Measurements from ENCODE around the gene PSMB11. TPM values are rescaled to one million over a fixed set of nuclear protein-coding genes. Genes with fewer than 3 reads are reported as not detected.
A peak's percentile ranks its signal among the peaks of the same experiment; 100 is the strongest.

PSMB11 gene
- total RNA-seq = not detected

DNA sequence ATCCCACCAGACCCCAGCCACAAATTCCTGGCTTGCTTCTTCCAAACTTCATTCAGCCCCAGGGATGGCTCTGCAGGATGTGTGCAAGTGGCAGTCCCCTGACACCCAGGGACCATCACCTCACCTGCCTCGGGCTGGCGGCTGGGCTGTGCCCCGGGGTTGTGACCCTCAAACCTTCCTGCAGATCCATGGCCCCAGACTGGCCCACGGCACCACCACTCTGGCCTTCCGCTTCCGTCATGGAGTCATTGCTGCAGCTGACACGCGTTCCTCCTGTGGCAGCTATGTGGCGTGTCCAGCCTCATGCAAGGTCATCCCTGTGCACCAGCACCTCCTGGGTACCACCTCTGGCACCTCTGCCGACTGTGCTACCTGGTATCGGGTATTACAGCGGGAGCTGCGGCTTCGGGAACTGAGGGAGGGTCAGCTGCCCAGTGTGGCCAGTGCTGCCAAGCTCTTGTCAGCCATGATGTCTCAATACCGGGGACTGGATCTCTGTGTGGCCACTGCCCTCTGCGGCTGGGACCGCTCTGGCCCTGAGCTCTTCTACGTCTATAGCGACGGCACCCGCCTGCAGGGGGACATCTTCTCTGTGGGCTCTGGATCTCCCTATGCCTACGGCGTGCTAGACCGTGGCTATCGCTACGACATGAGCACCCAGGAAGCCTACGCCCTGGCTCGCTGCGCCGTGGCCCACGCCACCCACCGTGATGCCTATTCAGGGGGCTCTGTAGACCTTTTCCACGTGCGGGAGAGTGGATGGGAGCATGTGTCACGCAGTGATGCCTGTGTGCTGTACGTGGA lies at the start of gene PSMB11:
TSS of gene PSMB11 (plus strand) at position 51 of the 804 bp plus-strand sequence. CDS start at position 65, 14 bp downstream.
- intact Hi-C loops (cut with DNase I; ENCODE audit: low total_unique reads) = no loop called here
- no peaks in the 10 kb centered on the region for H3K36me3 ChIP-seq
- TF ChIP-seq CTCF (IDR thresholded peaks at IDR 0.05) (no peak), POLR2A (IDR thresholded peaks at IDR 0.05) (no peak)
- H3K27ac ChIP-seq = no peak within 1 kb of the TSS
- H3K4me3 ChIP-seq = no peak within 1 kb of the TSS
- no peaks in the 10 kb centered on the region for H3K27me3 ChIP-seq
- no peaks in the 10 kb centered on the region for H3K9me3 ChIP-seq
- no peak for DNase-seq
- no peaks in the 10 kb centered on the region for H3K4me1 ChIP-seq

- Histone ChIP-seq H3K27me3 (no peaks in the 10 kb centered on the region), H3K4me1 (peaks cover 5 to 9% of the 10 kb centered on the region in 2 donors), H3K4me3 (no peak overlapping the region), H3K9me3 (no peaks in the 10 kb centered on the region), H3K36me3 (no peaks in the 10 kb centered on the region), H3K27ac (no peak overlapping the region)
- no peak for TF ChIP-seq POLR2A (IDR thresholded peaks at IDR 0.05)
- no peak for TF ChIP-seq CTCF (IDR thresholded peaks at IDR 0.05)
- intact Hi-C loops (cut with DNase I; ENCODE audit: low total_unique reads) = no loop called here
- no peak for DNase-seq
Measured at GRCh38 chr14:22993517-22993916, 48.5 kb upstream of the PSMB11 start.

DNA sequence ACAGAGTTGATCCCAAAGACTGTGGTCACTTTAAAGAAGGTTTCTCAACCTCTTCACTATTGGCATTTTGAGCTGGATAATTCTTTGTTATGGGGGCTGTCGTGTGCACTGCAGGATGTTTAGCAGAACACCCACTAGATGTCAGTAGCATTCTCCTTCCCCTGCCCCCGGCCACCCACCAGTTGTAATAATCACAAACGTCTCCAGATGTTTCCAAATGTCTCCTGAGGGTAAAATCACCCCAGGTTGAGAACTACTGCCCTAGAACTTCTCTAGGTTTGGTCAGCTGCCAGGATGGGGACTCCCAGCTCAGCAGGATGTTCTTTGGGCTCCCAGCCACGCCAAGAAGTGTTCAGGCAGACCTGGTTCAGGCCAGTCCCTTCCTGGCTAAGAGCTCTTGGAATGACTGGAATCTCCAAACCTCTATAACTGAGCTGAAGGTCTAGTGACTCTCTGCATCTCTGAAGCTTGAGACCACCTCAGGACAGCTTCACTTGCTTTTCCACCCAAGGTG lies 47.2 kb upstream of the PSMB11 start:
- Histone ChIP-seq H3K4me3 (no peak overlapping the region), H3K4me1 (peaks cover 5 to 9% of the 10 kb centered on the region in 2 donors), H3K9me3 (no peaks in the 10 kb centered on the region), H3K36me3 (no peaks in the 10 kb centered on the region), H3K27ac (peak overlapping the region; percentile 22 to 36), H3K27me3 (no peaks in the 10 kb centered on the region)
- DNase-seq = peak in 1 of 2 donors; percentile 42
- TF ChIP-seq CTCF (IDR thresholded peaks at IDR 0.05) (peak; percentile 42 to 55 (median 52)), POLR2A (IDR thresholded peaks at IDR 0.05) (no peak)
- intact Hi-C loops (cut with DNase I; ENCODE audit: low total_unique reads) = no loop called here

- intact Hi-C loops (cut with DNase I; ENCODE audit: low total_unique reads) = no loop called here
- no peaks in the 10 kb centered on the region for H3K9me3 ChIP-seq
- TF ChIP-seq CTCF (IDR thresholded peaks at IDR 0.05) (no peak), POLR2A (IDR thresholded peaks at IDR 0.05) (no peak)
- H3K36me3 ChIP-seq = no peaks in the 10 kb centered on the region
- no peaks in the 10 kb centered on the region for H3K27me3 ChIP-seq
- DNase-seq = no peak
- H3K4me3 ChIP-seq = no peak overlapping the region
- H3K27ac ChIP-seq = peak overlapping the region; percentile 72
- peaks cover 5 to 9% of the 10 kb centered on the region in 2 donors for H3K4me1 ChIP-seq
Measured at GRCh38 chr14:22995889-22996625, 46.0 kb upstream of the PSMB11 start.

Measured in uterus (tissue), 4 donors.